ENCODE data around the gene LGALS12.

Gene LGALS12

GRCh38 chr11:63564056-63564774 is 58.3 kb downstream of the LGALS12 start:
- DNase-seq = no peak

GRCh38 chr11:63564784-63565350 is 59.0 kb downstream of the LGALS12 start:
- DNase-seq = no peak

Measured in activated CD4-positive, alpha-beta T cell treated with anti-CD3 and anti-CD28 coated beads for 4 hours (primary cell).